Measurements from ENCODE around the gene ABR.
"Not testable (repeated sequence)": the region's sequence is repeated elsewhere in the genome, so short reads cannot be mapped to it uniquely, and the experiment has no call there.

ABR gene

GRCh38 chr17:1147664-1148063 is 32.1 kb downstream of the ABR start:
- DNase-seq (ENCODE audit: low read depth): no peak

GRCh38 chr17:1146561-1147265 is 33.1 kb downstream of the ABR start:
- DNase-seq (ENCODE audit: low read depth): no peak

- no peak for DNase-seq (ENCODE audit: low read depth)
Observed at GRCh38 chr17:1145311-1145986, 34.3 kb downstream of the ABR start.

- no peak for DNase-seq (ENCODE audit: low read depth)
Observed at GRCh38 chr17:1144162-1144561, 35.6 kb downstream of the ABR start.

- DNase-seq (ENCODE audit: low read depth): no peak
Observed at GRCh38 chr17:1143573-1143972, 36.2 kb downstream of the ABR start.

- no peak for DNase-seq (ENCODE audit: low read depth)
Observed at GRCh38 chr17:1142561-1142971, 37.2 kb downstream of the ABR start.

GRCh38 chr17:1137465-1137894 is 42.3 kb downstream of the ABR start:
- DNase-seq (ENCODE audit: low read depth): no peak

GRCh38 chr17:1136748-1137147 is 43.0 kb downstream of the ABR start:
- DNase-seq (ENCODE audit: low read depth): no peak

- no peak for DNase-seq (ENCODE audit: low read depth)
Observed at GRCh38 chr17:1134634-1135324, 45.0 kb downstream of the ABR start.

GRCh38 chr17:1130191-1130590 is 49.6 kb downstream of the ABR start:
- no peak for DNase-seq (ENCODE audit: low read depth)

- DNase-seq (ENCODE audit: low read depth): not testable (repeated sequence)
Observed at GRCh38 chr17:1128463-1128862, 51.3 kb downstream of the ABR start.

- DNase-seq (ENCODE audit: low read depth): no peak
Observed at GRCh38 chr17:1126801-1127550, 52.8 kb downstream of the ABR start.

GRCh38 chr17:1126250-1126797 is 53.5 kb downstream of the ABR start:
- no peak for DNase-seq (ENCODE audit: low read depth)

- no peak for DNase-seq (ENCODE audit: low read depth)
Observed at GRCh38 chr17:1125788-1126145, 54.0 kb downstream of the ABR start.

GRCh38 chr17:1124896-1125787 is 54.6 kb downstream of the ABR start:
- no peak for DNase-seq (ENCODE audit: low read depth)

GRCh38 chr17:1123921-1124715 is 55.7 kb downstream of the ABR start:
- no peak for DNase-seq (ENCODE audit: low read depth)

- DNase-seq (ENCODE audit: low read depth): no peak
Observed at GRCh38 chr17:1123393-1123831, 56.4 kb downstream of the ABR start.

- DNase-seq (ENCODE audit: low read depth): no peak
Observed at GRCh38 chr17:1122533-1123392, 57.0 kb downstream of the ABR start.

- DNase-seq (ENCODE audit: low read depth): not testable (repeated sequence)
Observed at GRCh38 chr17:1121442-1121817, 58.4 kb downstream of the ABR start.

Data from HS-27A (cell line).